ENCODE measurements around the gene PRIM2.
"Not testable (repeated sequence)": the region's sequence is repeated elsewhere in the genome, so short reads cannot be mapped to it uniquely, and the experiment has no call there.

GRCh38 chr6:57551961-57552360, 234.5 kb downstream of the PRIM2 start:
- TF ChIP-seq CTCF, POLR2A, POLR2AphosphoS5 (IDR thresholded peaks at IDR 0.05): not testable (repeated sequence)

Data from prostate gland (tissue), 2 donors.